ENCODE results near the gene CHCHD6.

DNA sequence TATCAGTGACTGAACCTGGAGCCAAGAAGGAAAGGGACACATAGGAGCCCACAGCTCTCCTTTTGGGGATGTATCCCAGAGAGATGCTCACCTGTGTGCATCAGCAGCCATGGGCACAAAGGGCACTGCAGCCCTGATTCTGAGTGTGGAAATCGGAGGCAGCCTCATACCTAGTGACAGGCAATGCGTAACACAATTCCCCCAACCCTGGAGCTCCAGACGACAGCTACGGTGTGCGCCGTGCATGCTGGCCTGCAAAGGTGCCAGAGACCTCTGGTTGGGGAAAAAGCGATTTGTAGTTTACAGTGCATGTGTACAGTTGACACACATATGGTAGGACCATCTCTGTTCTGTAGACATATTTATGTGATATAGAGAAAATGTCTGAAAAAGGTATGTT, 219.9 kb downstream of the CHCHD6 start:
- TF ChIP-seq, protein P1, sequence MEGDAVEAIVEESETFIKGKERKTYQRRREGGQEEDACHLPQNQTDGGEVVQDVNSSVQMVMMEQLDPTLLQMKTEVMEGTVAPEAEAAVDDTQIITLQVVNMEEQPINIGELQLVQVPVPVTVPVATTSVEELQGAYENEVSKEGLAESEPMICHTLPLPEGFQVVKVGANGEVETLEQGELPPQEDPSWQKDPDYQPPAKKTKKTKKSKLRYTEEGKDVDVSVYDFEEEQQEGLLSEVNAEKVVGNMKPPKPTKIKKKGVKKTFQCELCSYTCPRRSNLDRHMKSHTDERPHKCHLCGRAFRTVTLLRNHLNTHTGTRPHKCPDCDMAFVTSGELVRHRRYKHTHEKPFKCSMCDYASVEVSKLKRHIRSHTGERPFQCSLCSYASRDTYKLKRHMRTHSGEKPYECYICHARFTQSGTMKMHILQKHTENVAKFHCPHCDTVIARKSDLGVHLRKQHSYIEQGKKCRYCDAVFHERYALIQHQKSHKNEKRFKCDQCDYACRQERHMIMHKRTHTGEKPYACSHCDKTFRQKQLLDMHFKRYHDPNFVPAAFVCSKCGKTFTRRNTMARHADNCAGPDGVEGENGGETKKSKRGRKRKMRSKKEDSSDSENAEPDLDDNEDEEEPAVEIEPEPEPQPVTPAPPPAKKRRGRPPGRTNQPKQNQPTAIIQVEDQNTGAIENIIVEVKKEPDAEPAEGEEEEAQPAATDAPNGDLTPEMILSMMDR (IDR thresholded peaks at IDR 0.05), result no peak
- TF ChIP-seq POLR2A (IDR thresholded peaks at IDR 0.05), result no peak
